GM18505 (cell line): ENCODE data around the gene FRS3.
"Not testable (repeated sequence)": the region's sequence is repeated elsewhere in the genome, so short reads cannot be mapped to it uniquely, and the experiment has no call there.

Source experiments
- ATAC-seq: cut with Tn5 transposase; IDR thresholded peaks from one replicate; pipeline ENCODE4 v1.9.1; 2021; ENCODE audit not compliant: unreplicated experiment
- POLR2A ChIP-seq: IDR thresholded peaks from 4 replicates; pipeline ENCODE4 v1.6.1; 2011; ENCODE audit warnings: borderline replicate concordance; ENCODE audit not compliant: insufficient read depth, insufficient read length; ENCODE audit errors: extremely low read depth

FRS3 gene

DNA sequence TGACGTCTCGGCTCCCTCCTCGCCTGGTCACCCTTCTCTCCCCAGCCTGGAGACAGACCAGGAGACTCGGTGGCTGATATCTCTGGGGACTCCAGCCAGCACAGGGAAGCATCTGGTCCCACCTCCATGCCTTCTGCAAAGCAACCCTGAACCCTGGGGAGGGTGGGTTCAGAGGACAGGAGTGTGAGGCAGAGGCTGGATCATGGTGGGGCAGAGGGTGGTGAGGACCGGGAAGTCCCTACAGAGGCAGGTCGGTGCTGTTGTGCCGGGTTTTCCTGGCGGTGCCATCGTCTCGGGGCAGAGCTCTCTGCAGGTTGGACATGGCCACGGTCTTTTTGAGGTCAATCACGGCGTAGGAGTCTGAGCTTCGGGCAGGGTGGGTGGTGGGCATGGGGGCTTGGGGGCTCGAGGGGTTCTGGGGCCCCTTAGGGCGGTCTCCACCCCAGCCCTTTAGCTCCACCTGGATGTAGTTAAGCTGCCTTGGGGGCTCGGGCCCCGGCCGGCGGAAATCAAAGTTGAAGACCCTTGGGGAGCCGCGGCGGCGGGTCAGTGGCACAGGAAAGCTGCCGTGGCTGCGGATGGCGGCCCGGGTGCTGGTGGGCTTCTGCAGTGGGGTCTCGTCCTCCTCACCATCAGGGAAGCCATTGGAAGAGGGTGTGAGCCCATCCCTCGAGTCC is 9.2 kb downstream of the FRS3 start:
- TF ChIP-seq POLR2A = no peak
- ATAC-seq = no peak

DNA sequence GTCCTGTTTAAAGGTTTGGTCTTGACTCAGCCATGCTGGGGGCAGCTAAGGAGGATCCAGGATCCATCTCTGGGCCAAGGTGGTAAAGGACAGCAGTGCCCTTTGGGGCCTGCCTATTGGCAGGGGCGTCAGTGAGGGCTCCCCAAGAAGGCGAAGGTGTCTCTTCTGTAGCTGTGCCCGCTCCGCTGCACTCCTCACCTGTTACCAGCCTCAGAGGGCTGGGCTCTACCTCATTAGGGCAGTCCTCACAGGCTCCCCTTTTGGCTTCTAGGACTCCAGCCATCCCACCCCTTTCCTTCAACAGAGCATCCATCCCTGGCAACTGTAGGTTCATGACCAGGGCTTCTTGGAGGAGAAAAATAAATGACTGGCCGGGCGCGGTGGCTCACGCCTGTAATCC is 10.3 kb downstream of the FRS3 start:
- no peak for TF ChIP-seq POLR2A
- no peak for ATAC-seq

DNA sequence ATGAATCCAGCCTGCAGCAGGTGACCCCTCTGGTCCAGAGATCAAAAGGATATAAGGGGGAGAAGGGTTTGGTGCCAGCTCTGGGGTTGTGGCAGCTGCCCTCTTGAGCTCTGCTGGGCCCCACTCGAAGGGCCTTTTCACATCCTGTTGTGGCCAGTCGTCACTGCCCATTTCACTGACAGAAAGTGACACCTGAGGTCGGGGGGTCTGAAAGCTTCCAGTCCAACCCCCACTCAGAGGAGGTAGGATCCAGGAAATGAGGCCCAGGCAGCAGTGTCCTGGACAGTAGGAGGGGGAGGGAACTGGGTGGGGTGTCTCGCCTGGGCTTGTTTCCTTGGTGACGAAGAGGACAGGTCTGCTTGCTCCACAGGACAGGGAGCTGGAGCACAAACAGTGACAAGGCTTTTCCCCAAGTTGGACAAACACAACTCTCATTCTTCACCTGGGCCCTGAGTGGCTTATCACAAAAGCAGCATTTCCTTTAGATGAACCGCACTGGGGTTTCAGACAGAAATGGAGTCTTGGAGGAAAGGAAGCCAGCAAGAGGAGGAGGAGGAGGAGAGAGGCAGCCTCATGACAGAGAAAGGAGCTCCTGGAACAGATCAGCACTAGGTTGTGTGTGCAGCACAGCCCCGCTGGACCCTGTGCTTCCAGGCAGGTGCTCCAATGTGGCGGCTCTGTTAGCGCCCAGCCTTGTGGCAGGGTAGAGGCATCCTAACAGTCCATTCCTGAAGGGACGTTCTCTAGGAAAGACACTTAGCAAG is 11.0 kb downstream of the FRS3 start:
- no peak for ATAC-seq
- no peak for TF ChIP-seq POLR2A

DNA sequence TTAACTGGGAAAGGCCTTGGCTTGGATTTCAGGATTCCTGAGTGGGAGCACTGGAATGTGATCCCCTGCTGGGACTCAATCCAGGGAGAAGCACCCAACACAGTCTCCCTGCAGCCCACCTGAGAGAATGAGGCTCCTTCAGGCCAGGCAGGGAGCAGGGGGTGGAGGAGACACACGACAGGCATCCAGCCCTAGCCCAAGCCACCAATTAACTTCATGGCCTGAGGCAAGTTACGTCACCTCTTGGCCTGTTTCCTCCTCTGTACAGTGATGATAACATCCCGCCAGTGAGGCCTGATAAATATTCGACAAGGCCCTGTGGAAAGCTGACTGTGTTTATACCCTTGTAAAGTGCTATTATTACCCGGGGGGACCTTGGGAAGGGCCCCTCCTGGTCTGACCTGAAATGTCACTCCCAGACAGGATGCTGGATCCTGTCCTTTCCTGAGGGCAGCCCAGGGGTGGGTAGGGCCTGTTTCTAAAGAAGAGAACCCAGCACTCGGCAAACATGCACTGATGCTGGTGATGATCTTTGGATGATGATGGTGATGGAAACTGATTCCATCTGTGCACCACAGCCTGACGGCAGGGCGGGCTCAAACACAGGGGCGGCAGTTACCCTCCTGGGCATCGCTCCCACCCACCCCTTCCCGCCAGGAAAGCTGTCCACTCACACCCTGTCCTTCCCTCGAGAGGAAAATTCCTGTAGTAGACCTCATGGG is 12.4 kb downstream of the FRS3 start:
- TF ChIP-seq POLR2A = no peak
- no peak for ATAC-seq

DNA sequence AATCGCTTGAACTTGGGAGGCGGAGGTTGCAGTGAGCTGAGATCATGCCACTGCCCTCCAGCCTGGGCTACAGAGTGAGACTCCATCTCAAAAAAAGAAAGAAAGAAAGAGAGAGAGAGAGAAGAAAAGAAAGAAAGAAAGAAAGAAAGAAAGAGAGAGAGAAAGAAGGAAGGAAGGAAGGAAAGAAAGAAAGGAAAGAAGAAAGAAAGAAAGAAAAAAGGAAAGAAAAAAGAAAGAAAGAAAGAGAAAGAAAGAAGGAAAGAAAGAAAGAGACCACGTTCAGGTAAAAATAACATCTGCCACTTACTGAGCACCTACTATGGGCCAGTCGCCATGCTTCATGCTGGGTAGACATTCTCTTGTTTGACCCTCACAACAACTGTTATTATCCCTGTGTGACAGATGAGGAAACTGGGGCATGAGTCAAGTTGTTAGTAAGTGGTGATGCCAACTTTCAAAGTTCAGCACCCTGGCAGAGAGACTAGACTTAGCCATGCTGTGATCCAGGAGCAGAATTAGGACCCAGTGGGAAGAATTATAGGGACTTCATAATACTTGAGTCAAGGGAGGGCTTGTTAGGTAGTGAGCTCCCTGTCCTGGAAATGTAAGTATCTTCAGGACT is 13.5 kb downstream of the FRS3 start:
- ATAC-seq = not testable (repeated sequence)

DNA sequence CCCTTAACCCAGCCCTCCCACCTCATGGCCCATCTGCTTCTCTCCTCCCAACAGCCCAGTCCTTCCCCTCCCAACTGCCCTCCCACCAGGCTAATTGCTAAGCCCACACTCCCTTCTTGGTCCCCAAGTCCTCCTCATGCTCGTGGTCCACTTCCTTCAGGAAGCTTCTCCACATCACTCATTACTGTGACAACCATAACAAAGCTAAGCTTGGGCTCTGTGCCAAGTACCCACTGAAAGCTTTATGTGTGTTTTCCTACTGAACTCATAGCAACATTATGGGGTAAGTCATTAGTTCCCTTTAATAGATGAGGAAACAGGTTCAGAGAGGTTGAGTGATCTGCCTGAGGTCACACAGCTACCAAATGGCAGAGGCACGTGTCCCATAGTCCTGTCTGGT is 16.2 kb downstream of the FRS3 start:
- no peak for ATAC-seq
- TF ChIP-seq POLR2A = no peak

DNA sequence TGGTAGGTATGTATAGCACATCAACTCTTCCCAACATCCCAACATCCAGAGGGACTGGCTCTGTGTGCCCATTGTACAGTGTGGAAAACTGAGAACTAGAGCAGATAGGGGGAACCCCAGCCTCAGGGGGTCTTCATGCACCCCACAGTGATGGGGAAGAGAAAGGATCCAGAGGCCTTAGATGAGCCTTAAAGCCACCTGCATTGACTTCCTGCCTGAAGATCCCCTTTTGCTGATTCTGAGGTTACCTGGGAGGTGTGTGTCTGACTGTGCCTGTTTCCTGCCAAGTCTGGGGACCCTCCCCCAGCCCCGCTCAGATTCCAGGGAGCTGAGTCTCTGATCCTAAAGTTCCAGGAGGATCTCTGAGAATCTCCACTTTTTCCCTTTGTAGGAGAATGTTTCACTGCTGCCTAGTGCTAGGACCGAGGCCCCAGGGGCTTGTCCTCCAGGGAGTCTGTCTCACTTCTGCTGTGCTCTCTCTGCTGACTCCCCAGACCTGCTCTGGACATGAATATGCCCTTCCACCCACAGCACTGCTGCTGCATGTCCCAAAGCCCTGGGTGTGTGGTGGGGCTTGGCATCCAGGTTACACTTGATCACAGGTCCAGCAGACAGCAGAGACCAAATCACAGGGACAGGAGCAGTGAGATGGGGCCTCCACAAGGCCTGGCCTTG is 19.7 kb downstream of the FRS3 start:
- no peak for TF ChIP-seq POLR2A
- ATAC-seq = no peak

DNA sequence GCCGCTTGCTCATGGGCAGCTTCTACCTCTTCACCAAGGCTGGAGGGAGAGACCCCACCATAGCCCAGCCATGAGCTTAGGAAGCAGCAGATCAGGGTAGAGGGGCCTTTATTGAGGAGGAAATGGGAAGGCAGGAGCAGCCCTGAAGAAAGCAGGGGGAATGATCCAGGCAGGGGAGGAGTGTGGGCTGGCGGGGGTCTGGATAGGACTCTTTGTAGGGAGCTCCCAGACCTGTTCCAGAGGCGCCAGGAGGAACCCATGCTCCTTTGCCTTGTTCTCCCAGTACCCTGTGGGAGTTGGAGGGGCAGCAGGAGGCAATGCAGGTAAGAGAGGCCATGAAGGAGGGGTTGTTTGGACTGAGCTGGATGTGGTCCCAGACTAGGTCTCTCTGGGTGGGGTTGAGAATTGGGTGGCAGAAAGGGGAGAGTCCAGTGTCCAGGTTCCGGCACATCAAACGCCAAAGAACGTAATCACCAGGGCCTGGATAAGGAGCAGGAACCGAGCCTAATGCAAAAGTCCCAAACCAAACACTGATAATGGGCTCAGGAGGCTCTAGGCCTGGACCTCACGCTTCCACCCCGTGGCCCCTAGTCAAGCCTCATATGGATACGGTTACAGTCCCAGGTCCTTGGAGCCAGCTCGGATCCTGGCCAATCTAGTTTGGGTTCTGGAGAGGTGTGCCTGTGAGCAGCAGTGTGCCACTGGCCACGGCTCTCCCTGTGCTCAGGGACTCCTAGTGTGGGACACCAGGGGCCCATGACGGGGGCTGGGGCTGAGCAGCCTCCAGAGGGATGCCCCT is 20.4 kb downstream of the FRS3 start:
- ATAC-seq = no peak
- no peak for TF ChIP-seq POLR2A

DNA sequence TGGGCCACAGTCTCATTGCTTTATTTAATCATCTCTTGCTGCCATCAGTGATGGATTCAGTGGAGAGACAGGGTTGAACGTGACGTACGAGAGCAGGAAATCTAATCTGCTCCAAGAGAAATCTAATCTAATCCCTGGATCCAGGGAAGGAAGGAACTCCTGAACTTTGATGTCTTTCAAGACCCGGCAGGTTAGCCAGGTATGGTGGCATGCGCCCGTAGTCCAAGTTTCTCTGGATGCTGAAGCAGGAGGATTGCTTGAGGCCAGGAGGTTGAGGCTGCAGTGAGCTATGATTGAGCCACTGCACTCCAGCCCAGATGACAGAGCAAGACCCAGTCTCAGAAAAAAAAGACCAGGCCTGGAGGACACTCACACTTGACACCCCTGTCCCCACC is 21.1 kb downstream of the FRS3 start:
- TF ChIP-seq POLR2A = no peak

DNA sequence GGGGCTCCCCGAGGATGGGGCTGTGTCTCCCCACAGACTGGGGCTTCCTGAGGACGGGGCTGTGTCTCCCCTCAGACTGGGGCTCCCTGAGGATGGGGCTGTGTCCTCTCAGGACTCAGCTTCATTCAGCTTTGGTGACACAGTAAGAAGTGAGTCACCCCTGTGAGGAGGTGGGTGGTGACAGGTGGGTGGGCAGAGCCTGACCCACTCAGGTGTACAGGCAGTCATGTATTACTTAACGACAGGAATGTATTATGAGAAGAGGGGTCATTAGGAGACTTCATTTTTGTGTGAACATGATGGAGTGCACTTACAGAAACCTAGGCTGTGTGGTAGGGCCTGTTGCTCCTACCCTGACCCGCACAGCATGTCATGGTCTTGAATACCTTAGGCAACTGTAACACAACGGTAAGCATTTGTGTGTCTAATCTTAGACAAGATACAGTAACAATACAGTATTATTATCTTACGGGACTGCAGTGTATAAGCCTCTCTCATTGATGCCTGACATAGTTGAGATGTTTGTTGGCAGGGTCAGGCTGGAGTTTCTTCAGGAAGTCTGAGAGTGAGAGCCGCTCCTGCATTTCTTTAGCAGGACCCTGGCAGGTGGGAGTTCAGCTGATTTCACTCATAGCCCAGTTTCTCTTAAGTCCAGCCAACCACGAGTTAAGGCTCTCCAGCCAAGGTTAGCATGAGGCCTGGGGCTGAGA is 21.6 kb downstream of the FRS3 start:
- no peak for ATAC-seq
- TF ChIP-seq POLR2A = no peak

More for the DNA sequence above, 21.1 kb downstream of the FRS3 start:
- no peak for ATAC-seq

DNA sequence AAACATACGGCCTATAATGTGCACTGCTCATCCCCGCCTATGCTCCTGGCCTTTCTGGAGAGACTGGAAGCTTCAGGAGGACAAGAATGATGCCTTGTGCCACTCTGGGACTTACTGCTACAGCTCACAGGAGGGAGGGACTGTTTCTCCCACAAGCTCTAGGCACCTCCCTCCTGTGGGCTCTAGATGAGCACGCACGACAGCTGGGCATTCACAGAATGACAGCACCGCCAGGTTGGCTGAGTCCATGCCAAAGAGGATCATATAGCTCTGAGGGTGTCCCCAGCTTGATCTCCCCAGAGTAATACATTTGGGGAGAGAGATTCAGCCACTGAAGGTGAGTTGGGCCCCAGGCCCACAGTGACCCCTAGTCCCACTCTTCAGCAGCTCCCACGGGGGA is 22.4 kb downstream of the FRS3 start:
- ATAC-seq = no peak
- TF ChIP-seq POLR2A = no peak

DNA sequence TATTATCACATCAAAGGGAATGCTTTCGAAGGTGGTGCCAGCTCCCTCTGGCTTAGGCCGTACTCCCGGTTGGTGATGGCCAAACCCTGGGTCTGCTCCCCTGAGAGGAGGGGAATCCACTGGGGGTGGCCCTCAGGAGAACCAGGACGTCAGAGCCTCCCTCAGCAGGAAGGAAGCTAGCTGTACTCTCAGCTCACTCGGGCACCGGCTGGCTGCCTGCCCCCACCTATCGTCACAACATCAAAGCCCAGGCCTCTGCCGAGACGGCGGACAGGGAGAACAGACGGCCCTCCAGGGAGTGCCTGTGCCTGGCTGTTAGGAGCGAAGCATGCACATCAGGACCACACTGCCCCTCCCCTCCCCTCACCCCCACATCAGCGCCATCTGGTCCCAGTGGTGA is 23.3 kb downstream of the FRS3 start:
- ATAC-seq = no peak
- no peak for TF ChIP-seq POLR2A
